ACHN (cell line): Measurements from ENCODE around the gene KCNMB2.
"Not testable (repeated sequence)": the region's sequence is repeated elsewhere in the genome, so short reads cannot be mapped to it uniquely, and the experiment has no call there.

Experiments
- DNase-seq: peaks from one replicate; pipeline ENCODE4 v3.0.0-alpha.2; 2015
- in situ Hi-C: cut with HindIII; loops from 2 replicates; pipeline ENCODE4 v1.10.0; 2017; ENCODE audit warnings: low sequenced_read_pairs, low pct_ligation_motif_present, low pct_unique_long_range_greater_than_20kb

Gene KCNMB2

GRCh38 chr3:178536211-178537079 is at the start of gene KCNMB2:
Gene KCNMB2, plus strand, starts transcription at chr3:178536436.
- no peak for DNase-seq
- in situ Hi-C loops = no loop called here

- in situ Hi-C loops = no loop called here
- no peak for DNase-seq
Measured at GRCh38 chr3:178486903-178487302, 49.3 kb upstream of the KCNMB2 start.

DNA sequence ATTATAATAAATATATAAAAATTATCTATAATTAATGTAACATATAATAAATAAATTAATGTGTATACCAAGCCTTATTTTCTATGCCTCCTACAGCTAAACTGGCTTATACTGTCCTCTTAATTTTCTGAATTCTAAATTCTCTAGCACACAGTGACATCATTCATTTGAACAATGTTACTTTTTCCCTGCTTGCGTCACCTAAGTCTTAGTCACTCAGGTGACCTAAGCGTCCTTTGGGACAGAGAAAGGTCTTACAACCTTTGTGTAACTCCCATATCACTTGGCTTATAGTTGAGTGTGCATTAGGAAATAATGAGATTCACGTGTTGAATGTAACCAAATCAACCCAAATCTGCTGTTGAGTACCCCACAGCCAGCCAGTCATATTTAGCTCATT is 48.5 kb upstream of the KCNMB2 start:
- DNase-seq = no peak
- in situ Hi-C loops = no loop called here

DNA sequence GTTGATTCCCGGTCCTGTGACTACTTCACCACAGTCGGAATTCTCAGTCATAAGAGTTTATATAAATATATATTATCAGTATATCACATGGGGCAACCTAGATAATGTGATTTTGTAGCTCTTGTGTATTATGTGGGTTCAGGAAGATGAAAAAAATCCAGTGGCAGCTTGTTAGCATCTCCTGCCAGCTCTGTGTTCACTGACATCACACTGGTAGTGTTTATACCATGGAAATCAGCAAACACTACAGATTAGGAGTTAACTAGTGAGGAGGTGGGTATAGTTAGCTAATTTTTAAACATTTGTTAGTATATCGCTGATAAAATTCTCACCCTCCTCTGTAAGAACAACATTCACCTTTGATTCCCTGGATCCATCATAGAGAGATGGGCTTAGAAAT is 44.5 kb upstream of the KCNMB2 start:
- in situ Hi-C loops = no loop called here
- no peak for DNase-seq

DNA sequence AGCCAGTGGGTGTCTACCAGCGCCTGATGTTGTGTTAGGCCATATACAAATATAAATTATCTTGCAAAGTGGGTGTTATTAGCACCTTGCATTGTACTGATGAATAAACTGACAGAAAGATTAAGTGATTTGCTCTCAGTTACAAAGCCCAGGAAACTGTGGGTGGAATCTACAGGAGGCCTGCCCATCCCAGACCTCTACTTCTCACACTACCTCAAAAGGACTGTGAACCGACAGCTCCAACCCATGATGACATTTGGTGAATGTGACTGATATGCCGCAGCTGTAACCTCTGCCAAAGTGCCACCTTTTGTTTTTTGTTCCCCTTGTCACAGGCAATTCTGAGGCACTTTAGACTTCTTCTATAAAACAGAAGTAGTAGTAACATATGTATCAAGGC is 43.7 kb upstream of the KCNMB2 start:
- no peak for DNase-seq
- in situ Hi-C loops = no loop called here

- no peak for DNase-seq
- in situ Hi-C loops = no loop called here
Measured at GRCh38 chr3:178494386-178494785, 41.9 kb upstream of the KCNMB2 start.

- no peak for DNase-seq
- in situ Hi-C loops = no loop called here
Measured at GRCh38 chr3:178496911-178497310, 39.3 kb upstream of the KCNMB2 start.

- no peak for DNase-seq
- in situ Hi-C loops = no loop called here
Measured at GRCh38 chr3:178498871-178499270, 37.4 kb upstream of the KCNMB2 start.

GRCh38 chr3:178500631-178501030 is 35.6 kb upstream of the KCNMB2 start:
- in situ Hi-C loops = no loop called here
- DNase-seq = no peak

GRCh38 chr3:178504128-178504527 is 32.1 kb upstream of the KCNMB2 start:
- in situ Hi-C loops = no loop called here

GRCh38 chr3:178505832-178506231 is 30.4 kb upstream of the KCNMB2 start:
- in situ Hi-C loops = no loop called here

More at GRCh38 chr3:178504128-178504527, 32.1 kb upstream of the KCNMB2 start:
- DNase-seq = no peak

DNA sequence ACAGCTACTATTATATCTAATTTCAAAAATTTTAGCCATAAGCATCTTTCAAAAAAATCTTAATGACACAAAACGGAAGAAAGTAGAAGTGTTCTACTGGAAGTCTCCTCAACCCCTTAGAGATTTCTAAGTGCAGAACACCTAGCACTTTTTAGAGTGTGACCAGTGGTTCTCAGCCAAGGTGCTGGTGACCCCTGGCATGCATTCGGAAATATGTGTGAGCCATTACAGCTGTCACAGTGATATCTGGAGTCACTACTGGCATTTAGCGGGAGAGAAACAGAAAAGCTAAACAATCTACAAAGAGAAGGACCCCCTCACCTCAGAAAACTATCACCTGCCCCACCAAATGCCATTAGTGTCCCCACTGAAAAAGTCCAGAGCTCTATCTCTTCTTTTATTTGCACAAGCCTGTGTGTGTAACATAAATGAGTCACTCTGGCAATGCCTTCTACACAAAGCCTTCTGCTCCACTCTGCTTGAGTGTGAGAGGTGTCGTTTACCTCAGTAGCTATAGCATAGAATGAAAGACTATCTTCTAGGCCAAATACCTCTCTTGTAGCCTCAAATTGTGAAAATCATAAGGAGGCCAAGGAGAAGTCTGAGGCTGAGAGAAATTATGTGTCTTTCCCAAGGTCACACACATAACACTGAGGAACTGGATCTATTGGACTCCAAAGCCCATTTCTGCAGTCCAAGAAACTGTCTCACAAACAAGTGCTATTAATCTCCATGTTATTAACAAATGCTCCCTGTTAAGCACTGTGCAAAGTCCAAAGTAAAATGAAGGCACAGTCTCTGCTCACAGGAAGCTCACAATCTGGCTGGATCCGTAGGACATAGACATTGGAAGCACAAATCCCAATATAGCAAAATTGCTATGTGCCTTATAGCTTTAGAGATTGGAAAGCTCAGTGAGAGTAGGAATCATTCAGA is 28.5 kb upstream of the KCNMB2 start:
- DNase-seq = no peak
- in situ Hi-C loops = no loop called here

More at GRCh38 chr3:178505832-178506231, 30.4 kb upstream of the KCNMB2 start:
- DNase-seq = no peak

- in situ Hi-C loops = no loop called here
- no peak for DNase-seq
Measured at GRCh38 chr3:178508443-178508825, 27.8 kb upstream of the KCNMB2 start.

DNA sequence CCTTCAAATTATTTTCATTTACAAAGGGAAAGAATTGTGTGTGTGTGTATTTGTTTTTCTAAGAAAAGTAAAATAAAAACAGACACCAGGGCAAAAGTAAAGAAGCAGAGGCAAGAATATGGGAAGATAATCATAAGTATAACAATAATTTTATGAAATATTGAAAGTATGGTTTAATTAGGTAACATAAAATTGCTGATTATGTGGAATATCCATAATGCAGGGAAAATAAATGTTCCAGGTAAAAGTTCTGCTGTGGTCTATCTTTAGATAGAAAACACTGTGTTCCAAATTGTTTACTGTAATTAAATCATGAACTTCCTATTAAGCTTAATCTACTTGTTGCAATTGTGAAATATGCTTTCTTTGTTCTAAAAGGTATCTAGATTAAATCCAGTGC is 25.7 kb upstream of the KCNMB2 start:
- in situ Hi-C loops = no loop called here
- no peak for DNase-seq

DNA sequence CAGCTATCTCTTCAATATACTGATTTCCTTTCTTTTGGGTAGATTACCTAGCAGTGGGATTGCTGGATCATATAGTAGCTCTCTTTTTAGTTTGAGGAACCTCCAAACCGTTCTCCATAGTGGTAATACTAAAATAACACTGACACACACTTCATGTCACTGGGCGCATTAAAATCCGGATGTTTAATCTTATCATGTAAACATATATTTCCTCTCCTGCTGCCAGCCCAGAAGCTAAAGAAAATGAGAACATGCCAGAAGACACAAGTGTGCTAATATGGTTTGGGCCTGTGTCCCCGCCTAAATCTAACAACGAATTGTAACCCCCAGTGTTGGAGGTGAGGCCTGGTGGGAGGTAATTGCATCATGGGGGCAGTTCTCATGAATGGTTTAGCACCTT is 23.6 kb upstream of the KCNMB2 start:
- in situ Hi-C loops = no loop called here
- DNase-seq = no peak

DNA sequence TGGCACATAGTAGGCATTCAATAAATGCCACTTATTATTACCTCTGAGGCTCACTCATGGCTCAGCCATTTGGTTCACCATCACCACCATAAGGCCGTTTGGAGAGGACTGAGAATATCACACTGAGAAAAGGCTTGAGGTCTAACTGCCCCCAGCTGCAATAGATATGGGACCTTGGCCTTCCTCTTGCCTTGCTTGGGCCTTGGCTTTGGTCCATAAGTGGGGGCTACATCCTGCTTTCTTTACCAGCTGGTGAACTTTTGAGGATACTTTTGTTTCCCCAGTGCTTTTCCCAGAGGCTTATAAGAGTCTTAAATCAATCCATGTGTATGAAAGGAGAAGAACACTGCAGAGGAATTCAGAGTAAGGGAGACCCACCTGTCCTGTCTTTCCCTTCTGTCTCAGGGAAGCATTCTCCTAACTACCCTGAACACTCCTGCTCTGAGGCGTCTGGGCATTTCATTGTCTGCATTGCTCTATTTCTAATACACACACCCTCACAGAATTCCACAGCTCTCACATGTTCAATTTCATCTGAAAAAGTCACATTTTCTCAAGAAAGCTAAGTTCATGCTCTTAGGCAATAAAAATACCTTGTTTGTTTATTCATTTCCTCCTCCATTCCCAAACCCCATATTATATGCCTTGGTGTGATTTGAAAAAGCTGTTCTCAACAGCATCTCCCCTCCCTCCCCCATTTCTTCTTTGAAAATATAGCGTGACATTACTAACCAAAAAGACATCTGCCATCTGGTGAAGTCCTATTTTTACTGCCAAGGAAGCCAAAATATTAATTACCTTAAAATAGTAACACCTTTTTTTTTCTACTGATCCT is 22.5 kb upstream of the KCNMB2 start:
- DNase-seq = no peak
- in situ Hi-C loops = no loop called here

GRCh38 chr3:178514401-178514800 is 21.8 kb upstream of the KCNMB2 start:
- DNase-seq = no peak
- in situ Hi-C loops = no loop called here

- in situ Hi-C loops, DNase-seq: not testable (repeated sequence)
Measured at GRCh38 chr3:178515076-178515744, 21.0 kb upstream of the KCNMB2 start.
